ENCODE data around the gene B4GALNT3.

The B4GALNT3 gene

DNA sequence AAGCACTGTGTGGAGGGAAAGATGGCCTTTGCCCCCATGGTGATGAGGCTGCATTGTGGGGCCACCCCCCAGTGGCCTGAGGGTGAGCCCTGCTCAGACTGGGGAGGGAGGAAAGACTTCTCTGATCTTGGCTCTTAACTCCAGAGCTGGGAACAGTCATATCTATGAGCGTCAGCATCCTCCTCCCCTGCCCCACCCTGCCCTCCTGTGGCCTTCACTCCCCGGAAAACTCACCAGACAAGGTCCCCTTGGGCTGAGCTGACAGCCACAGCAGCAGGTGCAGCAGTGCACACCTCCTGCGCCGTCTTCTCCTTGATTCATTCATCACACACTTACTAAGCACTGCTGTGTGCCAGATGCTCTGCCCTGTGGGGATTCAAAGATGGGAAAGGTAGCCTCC is 98.8 kb downstream of the B4GALNT3 start:
- no peak for DNase-seq (ENCODE audit: low spot score)
- in situ Hi-C loops (cut with MboI; ENCODE audit: low pct_unique_long_range_greater_than_20kb, low sequenced_read_pairs, unreplicated experiment) = loop anchor here (25.0 kb wide), 1 partner anchor 379 kb away; the partner anchor contains the start of gene RAD52
- TF ChIP-seq CTCF (IDR thresholded peaks at IDR 0.05; ENCODE audit: extremely low read depth, insufficient read depth, missing control alignments) = no peak

DNA sequence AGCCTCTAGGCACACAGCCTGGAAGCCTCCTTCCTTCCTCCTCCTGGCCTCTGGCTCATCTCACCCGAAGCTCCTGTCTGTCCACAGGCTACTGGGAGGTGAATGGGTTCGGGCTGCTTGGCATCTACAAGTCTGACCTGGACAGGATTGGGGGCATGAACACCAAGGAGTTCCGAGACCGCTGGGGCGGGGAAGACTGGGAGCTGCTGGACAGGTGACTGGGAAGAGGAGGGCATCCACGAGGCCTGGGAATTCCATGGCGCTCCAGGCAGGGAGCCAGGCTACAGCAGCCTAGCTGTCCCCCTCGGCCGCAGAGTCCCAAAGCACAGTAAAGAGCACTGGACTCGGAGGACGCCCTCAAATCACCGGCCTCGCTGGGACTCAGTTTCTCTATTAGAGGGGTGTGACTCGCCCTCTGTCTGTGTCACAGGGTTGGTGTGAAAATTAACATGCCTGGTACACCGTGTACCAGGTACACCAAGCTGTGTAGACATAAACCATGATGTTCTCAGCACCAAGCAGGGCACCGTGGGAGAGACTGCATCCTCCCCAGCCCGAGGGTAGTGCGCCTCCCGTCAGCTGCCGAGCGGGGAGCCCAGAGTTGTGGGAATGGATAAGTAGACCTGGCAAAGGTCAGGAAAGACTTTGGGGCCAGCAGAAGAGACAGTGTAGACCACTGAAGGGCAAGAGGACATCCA is 99.6 kb downstream of the B4GALNT3 start:
- DNase-seq (ENCODE audit: low spot score) = no peak
- in situ Hi-C loops (cut with MboI; ENCODE audit: low pct_unique_long_range_greater_than_20kb, low sequenced_read_pairs, unreplicated experiment) = loop anchor here (25.0 kb wide), 1 partner anchor 378 kb away; the partner anchor contains the start of gene RAD52
- no peak for TF ChIP-seq CTCF (IDR thresholded peaks at IDR 0.05; ENCODE audit: extremely low read depth, insufficient read depth, missing control alignments)

DNA sequence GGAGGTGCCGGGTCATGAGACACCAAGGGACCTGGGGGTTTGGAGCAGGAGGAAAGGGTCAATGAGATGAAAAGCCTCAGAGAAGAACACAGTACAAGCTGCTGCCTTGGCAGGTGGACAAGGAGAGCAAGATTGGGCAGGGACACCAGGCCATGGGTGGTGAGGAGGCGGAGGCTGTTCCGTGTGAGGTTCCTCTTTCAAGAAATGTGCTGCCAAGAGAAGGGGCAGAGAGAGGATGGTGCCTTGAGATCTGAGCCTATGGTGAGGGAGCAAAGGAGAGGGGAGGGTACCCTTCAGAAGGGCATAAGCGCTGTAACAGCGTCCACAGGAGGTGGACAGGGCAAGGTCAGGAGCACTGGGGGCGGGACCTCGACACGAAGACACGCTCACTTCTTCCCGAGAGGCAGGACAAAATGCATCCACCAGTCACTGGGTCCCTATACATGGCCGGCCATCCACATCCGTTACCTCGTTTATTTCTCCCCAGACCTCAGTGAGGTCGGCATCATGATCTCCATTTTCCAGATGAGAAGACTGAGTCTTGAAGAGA is 100.2 kb downstream of the B4GALNT3 start:
- TF ChIP-seq CTCF (IDR thresholded peaks at IDR 0.05; ENCODE audit: extremely low read depth, insufficient read depth, missing control alignments) = no peak
- in situ Hi-C loops (cut with MboI; ENCODE audit: low pct_unique_long_range_greater_than_20kb, low sequenced_read_pairs, unreplicated experiment) = loop anchor here (25.0 kb wide), 1 partner anchor 377 kb away; the partner anchor contains the start of gene RAD52
- no peak for DNase-seq (ENCODE audit: low spot score)

DNA sequence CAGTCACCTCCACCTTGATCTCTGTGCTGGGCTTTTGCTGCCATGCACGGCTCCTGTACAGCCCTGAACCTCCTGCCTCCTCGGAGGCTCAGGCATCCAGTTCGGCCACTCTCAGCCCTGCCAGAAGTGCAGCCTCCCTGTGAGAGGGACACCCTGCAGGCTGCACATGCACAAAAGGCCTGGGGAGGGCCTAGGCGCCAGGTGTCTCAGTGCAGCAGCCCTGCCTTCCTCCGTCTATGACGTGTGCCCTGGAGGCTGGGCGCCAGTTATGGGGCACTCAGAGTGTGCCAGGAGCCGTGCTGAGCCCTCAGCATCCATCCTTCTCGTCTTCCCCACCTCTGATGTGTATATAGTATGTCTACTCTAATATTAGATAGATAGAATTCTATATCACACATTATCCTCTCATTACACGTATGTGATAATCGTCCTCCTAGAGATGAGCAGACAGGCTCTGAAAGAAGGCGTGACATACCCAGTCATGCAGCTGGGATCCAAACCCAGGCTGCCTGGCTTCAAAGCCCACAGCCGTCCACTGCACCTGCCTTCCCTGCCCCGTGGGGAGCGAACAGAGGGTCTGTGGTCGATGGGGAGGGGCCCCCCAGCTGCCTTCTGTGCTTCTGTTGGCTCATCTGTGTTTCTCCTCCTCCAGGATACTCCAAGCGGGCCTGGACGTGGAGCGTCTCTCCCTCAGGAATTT is 101.1 kb downstream of the B4GALNT3 start:
- no peak for DNase-seq (ENCODE audit: low spot score)
- no peak for TF ChIP-seq CTCF (IDR thresholded peaks at IDR 0.05; ENCODE audit: extremely low read depth, insufficient read depth, missing control alignments)
- in situ Hi-C loops (cut with MboI; ENCODE audit: low pct_unique_long_range_greater_than_20kb, low sequenced_read_pairs, unreplicated experiment) = loop anchor here (25.0 kb wide), 1 partner anchor 376 kb away; the partner anchor contains the start of gene RAD52

DNA sequence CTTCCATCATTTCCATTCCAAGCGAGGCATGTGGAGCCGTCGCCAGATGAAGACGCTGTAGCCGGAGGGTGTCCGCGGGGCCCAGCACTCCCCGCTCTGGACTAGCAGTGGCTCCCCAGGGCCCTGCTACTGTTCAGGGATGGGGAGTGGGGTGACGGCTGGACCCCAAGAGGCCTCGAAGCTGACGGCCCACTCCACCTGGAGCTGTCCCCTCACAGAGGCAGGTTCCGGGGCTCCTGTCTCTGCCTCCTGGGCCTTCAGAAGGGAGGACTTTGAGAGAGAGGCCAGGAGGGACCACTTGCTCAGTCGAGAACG is 101.6 kb downstream of the B4GALNT3 start:
- DNase-seq (ENCODE audit: low spot score) = no peak
- in situ Hi-C loops (cut with MboI; ENCODE audit: low pct_unique_long_range_greater_than_20kb, low sequenced_read_pairs, unreplicated experiment) = loop anchor here (25.0 kb wide), 1 partner anchor 376 kb away; the partner anchor contains the start of gene RAD52
- no peak for TF ChIP-seq CTCF (IDR thresholded peaks at IDR 0.05; ENCODE audit: extremely low read depth, insufficient read depth, missing control alignments)

- TF ChIP-seq CTCF (IDR thresholded peaks at IDR 0.05; ENCODE audit: extremely low read depth, insufficient read depth, missing control alignments) = no peak
- DNase-seq (ENCODE audit: low spot score) = no peak
- in situ Hi-C loops (cut with MboI; ENCODE audit: low pct_unique_long_range_greater_than_20kb, low sequenced_read_pairs, unreplicated experiment) = loop anchor here (25.0 kb wide), 1 partner anchor 375 kb away; the partner anchor contains the start of gene RAD52
These were observed 102.3 kb downstream of the B4GALNT3 start for GRCh38 chr12:561908-562593.
